ENCODE results near the gene ACVR1C. TPM values are rescaled to one million over a fixed set of nuclear protein-coding genes. Genes with fewer than 3 reads are reported as not detected.

Gene ACVR1C
- polyA plus RNA-seq (ENCODE audit: low read depth in 6 of 6) = not detected

DNA sequence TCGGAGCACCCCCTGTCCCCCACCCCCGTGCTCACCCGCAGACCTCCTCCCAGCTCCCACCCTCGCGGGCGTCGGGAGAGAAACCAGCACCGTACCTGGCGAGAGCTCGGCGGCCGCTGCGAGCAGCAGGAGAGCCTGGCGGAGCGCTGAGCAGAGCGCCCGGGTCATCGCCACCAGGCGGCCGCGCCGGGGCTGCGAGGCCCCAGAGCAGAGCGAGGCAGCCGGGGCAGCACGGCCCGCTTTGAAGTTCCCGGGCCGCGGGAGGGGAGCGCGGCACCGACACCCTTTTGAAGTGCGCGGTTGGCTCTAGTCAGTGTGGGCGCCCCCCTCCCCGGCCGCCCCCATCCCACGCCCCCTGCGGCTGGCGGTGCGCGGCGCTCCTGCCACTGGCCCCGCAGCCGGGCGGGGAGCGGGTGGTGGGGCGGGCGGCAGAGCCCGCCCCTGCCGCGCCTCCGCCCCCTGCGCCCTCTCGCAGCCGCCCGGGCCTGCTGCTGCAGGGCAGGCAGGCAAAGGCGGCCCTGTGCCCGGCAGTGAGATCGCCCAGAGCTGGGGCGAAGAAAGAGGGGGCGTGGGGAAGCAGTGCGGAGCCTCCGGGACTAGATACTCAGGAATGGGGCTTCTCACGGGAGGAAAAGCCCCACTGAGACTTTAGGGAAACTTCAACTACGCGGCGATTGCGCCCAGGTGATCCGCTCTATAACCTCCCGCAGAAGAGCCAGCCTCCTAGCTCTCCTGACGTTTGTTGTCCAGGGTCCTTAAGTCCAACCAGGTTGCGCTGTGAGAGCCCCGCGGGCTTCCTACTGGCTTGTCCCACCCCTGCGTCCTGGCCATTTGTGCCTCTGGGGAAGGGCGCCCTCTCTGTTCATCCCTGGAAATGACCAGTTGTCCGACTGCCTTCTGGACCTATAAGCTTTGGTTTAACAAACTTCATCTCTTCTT is at the start of gene ACVR1C:
Gene ACVR1C, minus strand, starts transcription at position 388 of the 939 bp plus-strand sequence. Its CDS starts 220 bp downstream, at position 168.
- peaks cover 15 to 19% (median 17%) of the 10 kb centered on the region in 3 donors for H3K4me1 Mint-ChIP-seq
- H3K36me3 Mint-ChIP-seq = no peaks in the 10 kb centered on the region
- ATAC-seq (ENCODE audit: low read depth in 2 of 2) = peak; percentile 86 to 91
- peak within 1 kb of the TSS in 2 of 6 donors; percentile 42 to 75 for H3K27ac Mint-ChIP-seq
- H3K9me3 Mint-ChIP-seq = peaks cover 0 to 3% (median 0%) of the 10 kb centered on the region in 7 donors
- H3K4me3 Mint-ChIP-seq = peak within 1 kb of the TSS; percentile 76 to 94 (median 85)
- peak; percentile 56 for DNase-seq
- H3K27me3 Mint-ChIP-seq = peaks cover 6 to 10% (median 9%) of the 10 kb centered on the region in 3 donors

DNA sequence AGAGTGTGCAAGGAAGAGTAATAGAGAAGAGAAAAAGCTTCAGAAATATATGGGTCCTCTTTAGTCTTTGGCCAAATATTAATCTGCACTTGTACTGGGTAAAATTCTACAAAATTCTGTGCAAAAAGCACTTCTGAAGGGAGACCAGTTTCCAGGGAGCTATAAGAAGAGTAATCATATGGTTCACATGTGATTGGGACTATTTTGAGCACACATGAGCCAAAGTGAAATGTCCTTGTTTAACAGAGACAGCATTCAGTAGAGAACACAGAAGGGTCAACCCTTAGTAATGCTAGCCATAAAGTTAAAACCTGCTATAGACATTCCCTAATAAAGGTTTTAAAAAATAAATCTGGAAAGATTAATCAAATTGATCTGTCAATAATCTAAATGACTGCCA is 49.3 kb upstream of the ACVR1C start:
- ATAC-seq (ENCODE audit: low read depth in 2 of 2) (no peak), DNase-seq (no peak)
- Mint-ChIP-seq H3K4me1 (no peaks in the 10 kb centered on the region), H3K27ac (no peak overlapping the region), H3K27me3 (peaks cover 0 to 12% (median 3%) of the 10 kb centered on the region in 3 donors), H3K9me3 (no peaks in the 10 kb centered on the region), H3K4me3 (no peak overlapping the region), H3K36me3 (no peaks in the 10 kb centered on the region)

DNA sequence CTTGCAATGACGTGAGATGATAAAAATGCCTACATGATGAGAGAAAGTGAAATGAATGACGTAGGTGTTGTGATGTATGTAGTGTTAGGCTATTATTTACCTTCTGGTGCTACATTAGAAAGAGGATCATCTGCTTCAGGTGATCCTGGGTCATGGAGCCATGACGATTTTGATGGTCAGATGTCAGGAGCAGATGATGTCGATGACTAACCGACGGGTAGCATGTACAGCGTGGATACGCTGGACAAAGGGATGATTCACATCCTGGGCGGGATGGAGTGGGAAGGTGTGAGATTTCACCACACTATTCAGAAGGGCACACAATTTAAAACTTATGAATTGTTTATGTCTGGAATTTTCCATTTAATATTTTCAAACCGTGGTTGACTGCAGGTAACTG is 43.5 kb upstream of the ACVR1C start:
- ATAC-seq (ENCODE audit: low read depth in 2 of 2) = no peak
- Mint-ChIP-seq H3K9me3 (peaks cover 0 to 4% (median 0%) of the 10 kb centered on the region in 7 donors), H3K27ac (no peak overlapping the region), H3K36me3 (peaks cover 0 to 4% of the 10 kb centered on the region in 2 donors), H3K4me1 (no peaks in the 10 kb centered on the region), H3K4me3 (no peak overlapping the region), H3K27me3 (peaks cover 0 to 12% (median 5%) of the 10 kb centered on the region in 3 donors)
- no peak for DNase-seq

DNA sequence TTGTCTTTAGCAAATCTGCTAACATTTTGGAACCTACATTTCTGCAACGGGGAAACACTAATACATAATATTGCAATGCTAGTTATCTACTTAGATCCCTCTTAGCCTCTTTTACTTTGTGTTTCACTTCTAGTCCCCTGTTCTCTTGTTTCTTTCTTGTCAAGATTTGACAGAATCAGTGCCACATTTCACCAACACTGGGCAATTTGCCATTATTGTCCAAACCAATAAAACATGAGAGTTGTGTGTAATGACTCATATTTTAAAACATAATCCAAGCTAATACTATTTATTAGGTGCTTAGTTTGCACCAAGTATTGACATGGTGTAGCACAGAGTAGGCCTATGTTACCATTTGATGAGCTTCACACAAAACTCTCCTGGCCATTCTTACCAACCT is 33.7 kb upstream of the ACVR1C start:
- no peak overlapping the region for H3K4me3 Mint-ChIP-seq
- DNase-seq (no peak), ATAC-seq (ENCODE audit: low read depth in 2 of 2) (no peak)
- H3K27me3 Mint-ChIP-seq = peaks cover 0 to 7% (median 0%) of the 10 kb centered on the region in 3 donors
- peaks cover 0 to 3% (median 0%) of the 10 kb centered on the region in 7 donors for H3K9me3 Mint-ChIP-seq
- H3K36me3 Mint-ChIP-seq = peaks cover 0 to 4% of the 10 kb centered on the region in 2 donors
- no peak overlapping the region for H3K27ac Mint-ChIP-seq
- no peaks in the 10 kb centered on the region for H3K4me1 Mint-ChIP-seq

DNA sequence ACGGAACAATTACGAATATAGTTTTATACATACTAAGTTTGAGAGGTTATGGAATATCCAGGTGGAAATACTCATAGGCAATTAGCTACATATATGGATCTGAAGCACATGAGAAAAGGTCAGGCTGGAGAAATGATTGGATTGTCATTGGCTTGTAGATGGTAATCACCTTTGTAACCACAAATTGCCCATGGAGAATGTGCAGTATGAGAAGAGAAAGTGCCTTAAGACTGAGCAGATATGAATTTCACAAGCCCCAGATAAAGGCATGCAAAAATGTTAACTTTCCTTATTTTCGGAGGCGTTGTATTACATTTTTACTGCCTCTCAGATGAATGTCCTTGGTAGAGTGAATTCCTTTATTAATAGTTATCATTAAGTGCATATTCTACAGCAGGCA is 33.1 kb upstream of the ACVR1C start:
- Mint-ChIP-seq H3K4me3 (no peak overlapping the region), H3K36me3 (peaks cover 0 to 4% of the 10 kb centered on the region in 2 donors), H3K9me3 (peaks cover 0 to 3% (median 0%) of the 10 kb centered on the region in 7 donors), H3K27me3 (peaks cover 0 to 7% (median 1%) of the 10 kb centered on the region in 3 donors), H3K27ac (no peak overlapping the region), H3K4me1 (no peaks in the 10 kb centered on the region)
- ATAC-seq (ENCODE audit: low read depth in 2 of 2) (no peak), DNase-seq (no peak)

DNA sequence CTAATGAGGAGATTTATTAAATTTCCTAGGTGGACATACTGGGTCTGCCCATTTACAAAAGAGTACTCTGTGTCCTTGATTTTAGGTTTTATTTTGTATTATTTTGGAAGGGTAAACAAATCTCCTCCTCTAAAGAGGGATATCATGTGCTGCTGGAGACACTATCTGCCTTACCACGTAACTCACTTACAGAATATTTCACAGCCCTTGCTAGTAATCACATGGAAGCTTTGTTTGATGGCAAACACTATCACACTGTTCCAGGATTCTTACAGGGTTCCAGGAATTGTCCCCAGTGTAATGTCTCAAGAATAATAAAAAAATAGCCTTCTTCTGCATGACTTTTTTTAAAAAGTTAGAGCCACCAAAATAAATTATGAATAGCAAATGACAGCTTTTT is 29.2 kb upstream of the ACVR1C start:
- ATAC-seq (ENCODE audit: low read depth in 2 of 2) (no peak), DNase-seq (no peak)
- no peak overlapping the region for H3K4me3 Mint-ChIP-seq
- H3K4me1 Mint-ChIP-seq = no peaks in the 10 kb centered on the region
- H3K27ac Mint-ChIP-seq = no peak overlapping the region
- no peaks in the 10 kb centered on the region for H3K9me3 Mint-ChIP-seq
- peaks cover 0 to 18% (median 7%) of the 10 kb centered on the region in 3 donors for H3K27me3 Mint-ChIP-seq
- H3K36me3 Mint-ChIP-seq = no peaks in the 10 kb centered on the region

DNA sequence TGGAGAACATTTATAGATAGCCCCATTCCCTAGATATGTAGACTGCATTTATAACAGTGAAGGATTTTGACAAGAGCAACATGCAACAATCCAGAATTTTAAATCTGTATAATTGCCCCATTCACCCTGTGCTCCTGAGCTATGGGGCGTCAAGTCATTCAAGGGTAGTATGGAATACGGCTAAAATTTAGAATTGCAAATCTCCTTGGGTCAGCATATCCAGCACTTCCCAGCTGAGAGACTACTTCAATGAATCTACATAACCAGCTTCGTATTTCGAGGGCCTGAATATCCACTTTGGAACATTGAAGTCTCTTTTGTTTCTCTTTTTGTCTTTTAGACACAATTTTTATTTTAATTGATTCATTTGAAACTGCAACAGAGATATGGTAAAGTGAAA is 28.4 kb upstream of the ACVR1C start:
- ATAC-seq (ENCODE audit: low read depth in 2 of 2) = no peak

DNA sequence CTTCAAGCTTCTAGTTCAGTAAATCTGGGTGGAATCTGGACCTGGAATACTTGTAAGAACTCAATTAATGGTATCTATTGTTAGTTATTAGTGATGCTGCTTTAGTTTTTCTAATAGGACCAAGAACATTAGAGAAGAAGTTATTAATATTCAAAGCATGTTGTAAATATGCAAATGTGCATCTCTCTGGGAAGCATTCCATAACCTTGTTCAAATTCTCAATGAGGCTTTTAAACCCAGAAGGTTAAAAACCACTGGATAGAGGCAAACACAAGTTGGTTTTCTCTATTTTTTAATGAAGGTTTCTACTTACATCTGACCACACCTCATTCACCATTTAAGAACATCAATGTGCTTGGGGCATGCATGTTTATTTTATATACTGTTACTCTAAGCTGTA is 16.1 kb upstream of the ACVR1C start:
- H3K4me1 Mint-ChIP-seq = no peaks in the 10 kb centered on the region
- no peaks in the 10 kb centered on the region for H3K36me3 Mint-ChIP-seq
- H3K9me3 Mint-ChIP-seq = peaks cover 0 to 3% (median 0%) of the 10 kb centered on the region in 7 donors
- H3K27ac Mint-ChIP-seq = no peak overlapping the region
- H3K4me3 Mint-ChIP-seq = no peak overlapping the region
- no peak for DNase-seq
- no peak for ATAC-seq (ENCODE audit: low read depth in 2 of 2)
- peaks cover 5 to 8% (median 7%) of the 10 kb centered on the region in 3 donors for H3K27me3 Mint-ChIP-seq

More for the DNA sequence above, 28.4 kb upstream of the ACVR1C start:
- Mint-ChIP-seq H3K27ac (no peak overlapping the region), H3K36me3 (no peaks in the 10 kb centered on the region), H3K9me3 (no peaks in the 10 kb centered on the region), H3K4me3 (no peak overlapping the region), H3K4me1 (no peaks in the 10 kb centered on the region), H3K27me3 (peaks cover 0 to 18% (median 7%) of the 10 kb centered on the region in 3 donors)
- DNase-seq = no peak

DNA sequence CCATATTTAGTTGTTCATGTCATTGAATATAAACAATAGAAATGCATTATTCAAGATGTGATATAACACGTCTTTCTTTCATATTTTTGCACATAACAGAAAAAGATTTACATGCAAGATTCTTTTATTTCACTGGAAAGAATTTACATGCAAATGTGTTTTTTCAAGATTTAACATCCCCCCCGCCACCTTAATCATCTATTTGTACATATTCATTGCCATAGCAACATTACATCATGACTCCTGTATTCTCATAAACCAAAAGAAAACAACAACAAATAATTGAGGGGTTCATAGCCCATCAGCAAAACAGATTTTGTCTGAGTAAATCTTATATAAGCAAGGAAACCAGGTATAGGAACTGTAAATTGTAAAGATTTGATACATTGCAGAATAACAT is 3.2 kb upstream of the ACVR1C start:
- peaks cover 10 to 18% (median 17%) of the 10 kb centered on the region in 3 donors for H3K27me3 Mint-ChIP-seq
- no peak for ATAC-seq (ENCODE audit: low read depth in 2 of 2)
- H3K36me3 Mint-ChIP-seq = peaks cover 0 to 4% of the 10 kb centered on the region in 2 donors
- H3K9me3 Mint-ChIP-seq = no peaks in the 10 kb centered on the region
- no peak for DNase-seq
- no peak overlapping the region for H3K4me3 Mint-ChIP-seq
- peaks cover 10 to 14% (median 13%) of the 10 kb centered on the region in 3 donors for H3K4me1 Mint-ChIP-seq
- no peak overlapping the region for H3K27ac Mint-ChIP-seq

DNA sequence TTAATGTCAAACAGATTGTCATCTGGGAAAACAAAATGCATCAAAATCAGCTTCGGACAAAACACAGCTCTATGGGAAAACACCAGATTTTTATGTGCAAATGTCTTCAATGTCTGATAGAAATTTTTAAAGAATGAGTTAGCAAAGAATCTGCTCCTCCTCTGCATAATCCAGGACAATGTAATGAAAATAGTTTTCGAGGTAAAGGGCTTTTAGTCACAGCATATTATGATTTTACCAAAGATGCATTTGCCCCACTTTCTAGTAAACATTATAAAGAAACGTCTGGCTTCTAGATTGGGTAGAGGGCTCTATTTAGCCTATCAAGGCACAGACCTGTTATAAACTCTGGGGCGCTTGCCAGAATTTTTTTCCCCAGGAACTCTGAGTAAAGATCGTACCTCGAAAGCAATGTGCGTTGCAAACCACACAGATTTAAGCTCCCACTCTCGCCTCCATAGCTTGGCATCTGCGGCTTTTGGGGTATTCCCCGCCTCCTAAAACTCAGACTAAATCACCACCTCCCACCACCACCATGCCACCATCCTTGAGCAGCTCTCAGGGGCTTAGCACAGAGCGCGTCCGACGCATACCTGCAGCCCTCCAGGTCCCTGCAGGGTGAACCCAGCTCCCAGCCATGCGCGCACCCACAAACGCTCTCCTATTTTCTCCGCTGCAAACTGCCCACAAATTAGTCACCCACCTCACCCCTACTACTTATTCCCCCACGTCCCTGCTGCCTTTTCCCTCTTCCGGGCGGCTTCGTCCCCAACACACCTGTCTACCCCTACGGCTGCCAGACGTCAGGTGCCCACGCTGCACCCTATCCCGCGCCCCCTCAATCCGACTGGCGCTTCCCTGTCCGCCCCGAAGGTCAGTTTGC is 829 bp downstream of the ACVR1C start:
- ATAC-seq (ENCODE audit: low read depth in 2 of 2) (peak; percentile 11), DNase-seq (no peak)
- Mint-ChIP-seq H3K36me3 (no peaks in the 10 kb centered on the region), H3K27me3 (peaks cover 9 to 11% (median 10%) of the 10 kb centered on the region in 3 donors), H3K9me3 (peaks cover 0 to 5% (median 0%) of the 10 kb centered on the region in 7 donors), H3K4me1 (peaks cover 15 to 19% (median 17%) of the 10 kb centered on the region in 3 donors), H3K4me3 (peak overlapping the region; percentile 76 to 94 (median 85)), H3K27ac (peak overlapping the region in 1 of 6 donors; percentile 75)

DNA sequence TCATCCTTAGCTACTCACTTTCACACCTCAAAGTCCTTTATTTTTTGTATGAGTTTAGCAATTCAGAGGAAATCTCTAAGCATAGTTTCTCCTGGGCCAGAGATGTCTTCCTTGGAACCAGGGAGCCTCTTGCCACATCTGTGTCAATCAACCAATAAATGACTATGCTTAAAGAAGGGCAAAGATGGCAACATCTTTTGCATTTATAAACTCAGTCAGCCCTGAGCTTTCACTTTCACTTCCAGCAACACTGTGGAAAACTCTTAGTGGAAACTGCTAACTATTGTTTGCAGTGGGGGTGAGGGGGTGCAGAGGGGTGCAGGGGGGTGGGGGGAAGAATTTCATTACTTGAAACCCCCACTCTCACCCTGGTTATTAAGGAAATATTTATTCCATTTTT is 3.4 kb downstream of the ACVR1C start:
- Mint-ChIP-seq H3K9me3 (peaks cover 4 to 25% (median 5%) of the 10 kb centered on the region in 7 donors), H3K36me3 (no peaks in the 10 kb centered on the region), H3K27me3 (peaks cover 14 to 30% (median 19%) of the 10 kb centered on the region in 3 donors), H3K4me1 (peaks cover 15 to 19% (median 17%) of the 10 kb centered on the region in 3 donors), H3K27ac (no peak overlapping the region), H3K4me3 (peak overlapping the region in 1 of 8 donors; percentile 16)
- DNase-seq (no peak), ATAC-seq (ENCODE audit: low read depth in 2 of 2) (no peak)

DNA sequence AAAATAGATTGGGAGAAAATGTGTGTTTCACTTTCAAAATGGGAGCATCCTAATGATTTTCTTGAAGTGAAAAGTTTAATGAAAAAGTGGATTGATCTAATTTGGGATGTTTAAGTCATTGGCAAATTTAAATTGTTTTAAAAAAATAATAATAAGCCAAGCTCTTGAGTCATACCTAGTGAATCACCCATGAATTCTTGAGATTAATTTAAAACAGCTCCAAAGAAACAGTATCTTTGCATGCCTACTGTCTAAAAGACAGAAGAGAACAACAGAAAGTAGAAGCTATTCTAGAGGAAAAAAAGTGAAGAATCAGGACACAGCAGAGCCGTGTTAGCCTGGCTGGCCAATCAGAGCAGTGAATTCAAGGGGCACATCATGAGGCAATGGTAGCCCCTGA is 7.7 kb downstream of the ACVR1C start:
- ATAC-seq (ENCODE audit: low read depth in 2 of 2) (no peak), DNase-seq (no peak)
- peaks cover 3 to 6% (median 4%) of the 10 kb centered on the region in 3 donors for H3K4me1 Mint-ChIP-seq
- H3K27me3 Mint-ChIP-seq = peaks cover 12 to 66% (median 14%) of the 10 kb centered on the region in 3 donors
- no peak overlapping the region for H3K4me3 Mint-ChIP-seq
- H3K9me3 Mint-ChIP-seq = peaks cover 4 to 25% (median 8%) of the 10 kb centered on the region in 7 donors
- H3K27ac Mint-ChIP-seq = no peak overlapping the region
- peaks cover 0 to 5% of the 10 kb centered on the region in 2 donors for H3K36me3 Mint-ChIP-seq

DNA sequence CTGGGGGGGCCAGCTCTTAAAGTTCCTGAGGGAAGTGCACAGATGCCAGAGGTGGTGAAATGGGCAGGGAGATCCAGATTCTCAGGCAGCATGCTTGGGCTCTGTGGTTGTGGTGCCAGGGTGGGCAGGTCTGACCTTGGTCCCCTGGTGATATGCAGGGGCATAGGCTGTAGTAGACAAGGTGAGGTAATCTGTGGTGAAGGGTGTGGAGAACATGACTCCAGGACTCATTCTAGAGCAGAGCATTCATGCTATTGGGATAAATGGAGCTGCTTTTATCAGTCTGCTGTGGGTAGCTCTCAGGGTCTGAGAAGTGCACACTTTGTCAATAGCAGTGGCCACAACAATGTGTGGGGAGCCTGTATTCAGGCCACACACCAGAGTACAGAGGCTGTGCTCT is 16.9 kb downstream of the ACVR1C start:
- H3K4me3 Mint-ChIP-seq = no peak overlapping the region
- H3K27ac Mint-ChIP-seq = peak overlapping the region in 1 of 6 donors; percentile 20
- ATAC-seq (ENCODE audit: low read depth in 2 of 2) = no peak
- DNase-seq = no peak
- H3K4me1 Mint-ChIP-seq = no peaks in the 10 kb centered on the region
- peaks cover 14 to 47% (median 29%) of the 10 kb centered on the region in 3 donors for H3K27me3 Mint-ChIP-seq
- peaks cover 5 to 23% (median 13%) of the 10 kb centered on the region in 7 donors for H3K9me3 Mint-ChIP-seq
- peaks cover 10 to 27% of the 10 kb centered on the region in 2 donors for H3K36me3 Mint-ChIP-seq

All from naive B cell (primary cell).